HG03135 (cell line): ENCODE measurements around the gene MANEA.
"Not testable (repeated sequence)": the region's sequence is repeated elsewhere in the genome, so short reads cannot be mapped to it uniquely, and the experiment has no call there.

Experiments used
- ATAC-seq: cut with Tn5 transposase; IDR thresholded peaks from one replicate; pipeline ENCODE4 v1.9.1; 2021; ENCODE audit warnings: mild to moderate bottlenecking, moderate library complexity; ENCODE audit not compliant: unreplicated experiment

The MANEA gene

GRCh38 chr6:95584226-95584625 lies 6.9 kb downstream of the MANEA start:
- ATAC-seq, result not testable (repeated sequence)

- no peak for ATAC-seq
Measured at GRCh38 chr6:95587989-95588388, 10.7 kb downstream of the MANEA start.

GRCh38 chr6:95589067-95589466 lies 11.7 kb downstream of the MANEA start:
- no peak for ATAC-seq

- no peak for ATAC-seq
Measured at GRCh38 chr6:95589826-95590570, 12.7 kb downstream of the MANEA start.

- no peak for ATAC-seq
Measured at GRCh38 chr6:95593025-95593424, 15.7 kb downstream of the MANEA start.

- no peak for ATAC-seq
Measured at GRCh38 chr6:95596021-95596420, 18.7 kb downstream of the MANEA start.

GRCh38 chr6:95599706-95600105 lies 22.4 kb downstream of the MANEA start:
- ATAC-seq, result no peak

- no peak for ATAC-seq
Measured at GRCh38 chr6:95601133-95601532, 23.8 kb downstream of the MANEA start.

- no peak for ATAC-seq
Measured at GRCh38 chr6:95614094-95614493, 36.8 kb downstream of the MANEA start.

GRCh38 chr6:95629551-95629950 lies 52.2 kb downstream of the MANEA start:
- ATAC-seq, result no peak

GRCh38 chr6:95636552-95637431 lies 59.5 kb downstream of the MANEA start:
- ATAC-seq, result no peak

- ATAC-seq, result no peak
Measured at GRCh38 chr6:95648636-95649035, 71.3 kb downstream of the MANEA start.

GRCh38 chr6:95649451-95649850 lies 72.1 kb downstream of the MANEA start:
- no peak for ATAC-seq

GRCh38 chr6:95654176-95654575 lies 76.8 kb downstream of the MANEA start:
- ATAC-seq, result no peak

GRCh38 chr6:95658886-95659285 lies 81.6 kb downstream of the MANEA start:
- no peak for ATAC-seq
